Dedifferentiated amniotic fluid mesenchymal stem cell (primary cell): ENCODE results near the gene KRTAP5-3.
"Not testable (repeated sequence)": the region's sequence is repeated elsewhere in the genome, so short reads cannot be mapped to it uniquely, and the experiment has no call there.

Experiments
- DNase-seq: peaks from one replicate; pipeline ENCODE4 v3.0.0-alpha.2; 2016; ENCODE audit errors: extremely low spot score

KRTAP5-3 gene

GRCh38 chr11:1608363-1608762 is at the start of gene KRTAP5-3:
Gene KRTAP5-3 (minus strand): TSS chr11:1608463. CDS start chr11:1608385, 78 bp downstream.
- DNase-seq = no peak

GRCh38 chr11:1656670-1657069 is 48.4 kb upstream of the KRTAP5-3 start:
- DNase-seq = no peak

GRCh38 chr11:1656061-1656441 is 47.8 kb upstream of the KRTAP5-3 start:
- no peak for DNase-seq

GRCh38 chr11:1655168-1656060 is 47.2 kb upstream of the KRTAP5-3 start:
- no peak for DNase-seq

GRCh38 chr11:1654388-1655167 is 46.3 kb upstream of the KRTAP5-3 start:
- DNase-seq = no peak

GRCh38 chr11:1653541-1654387 is 45.5 kb upstream of the KRTAP5-3 start:
- DNase-seq = no peak

GRCh38 chr11:1652771-1653540 is 44.7 kb upstream of the KRTAP5-3 start:
- DNase-seq = peak; percentile 45

GRCh38 chr11:1652442-1652770 is 44.1 kb upstream of the KRTAP5-3 start:
- no peak for DNase-seq

GRCh38 chr11:1652026-1652425 is 43.8 kb upstream of the KRTAP5-3 start:
- no peak for DNase-seq

- DNase-seq = no peak
Observed at GRCh38 chr11:1651411-1651980, 43.2 kb upstream of the KRTAP5-3 start.

GRCh38 chr11:1650918-1651262 is 42.6 kb upstream of the KRTAP5-3 start:
- no peak for DNase-seq

GRCh38 chr11:1650034-1650917 is 42.0 kb upstream of the KRTAP5-3 start:
- no peak for DNase-seq

- DNase-seq = no peak
Observed at GRCh38 chr11:1648653-1649420, 40.6 kb upstream of the KRTAP5-3 start.

GRCh38 chr11:1647901-1648652 is 39.8 kb upstream of the KRTAP5-3 start:
- no peak for DNase-seq

GRCh38 chr11:1646540-1646939 is 38.3 kb upstream of the KRTAP5-3 start:
- not testable (repeated sequence) for DNase-seq

GRCh38 chr11:1645357-1645821 is 37.1 kb upstream of the KRTAP5-3 start:
- no peak for DNase-seq

GRCh38 chr11:1644601-1645356 is 36.5 kb upstream of the KRTAP5-3 start:
- no peak for DNase-seq
